ENCODE data around the gene LRRC51.
A peak's percentile ranks its signal among the peaks of the same experiment; 100 is the strongest.
"Not testable (repeated sequence)": the region's sequence is repeated elsewhere in the genome, so short reads cannot be mapped to it uniquely, and the experiment has no call there.

Gene LRRC51

DNA sequence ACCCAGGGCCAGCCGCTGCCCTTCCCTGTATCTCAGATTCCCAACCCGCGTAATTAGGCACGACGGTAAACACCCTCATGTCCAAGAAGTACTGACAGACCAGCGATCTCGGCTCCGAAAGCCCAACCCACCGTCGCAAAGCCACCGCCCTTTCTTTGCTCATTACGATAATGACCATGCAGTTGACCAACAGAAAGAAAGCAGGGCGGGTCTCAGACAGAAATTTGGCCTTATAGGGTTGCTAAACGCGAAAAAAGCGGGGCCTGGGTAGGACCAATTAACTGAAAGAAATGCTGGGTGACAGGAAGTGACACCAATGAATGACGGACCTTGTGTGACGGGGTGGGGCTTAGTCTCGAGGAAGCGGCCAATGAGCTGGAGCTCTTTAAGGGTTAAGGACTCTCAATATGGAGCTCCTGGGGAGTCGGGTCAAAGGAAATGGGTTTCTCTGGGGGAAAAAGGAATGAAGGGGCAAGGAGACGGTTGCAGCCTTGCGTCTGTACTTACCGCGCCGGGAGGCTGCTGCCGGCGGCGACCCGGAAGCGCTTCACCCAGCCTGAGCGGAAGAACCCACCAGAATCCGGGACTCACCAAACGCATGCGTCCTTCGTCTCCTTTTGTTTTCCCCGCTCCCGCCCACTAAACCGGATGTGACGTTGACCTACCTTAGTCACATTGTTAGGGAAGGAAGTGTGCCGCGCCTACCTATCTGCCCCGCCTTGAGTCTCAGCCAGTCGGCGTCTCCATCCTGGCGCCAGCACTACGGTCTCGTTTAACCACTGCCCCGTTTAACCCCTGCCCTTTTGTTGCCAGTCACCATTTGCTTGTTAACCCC lies 31.7 kb downstream of the LRRC51 start, which contains the start of gene ANAPC15:
Gene ANAPC15, minus strand, starts transcription at position 553 of the 835 bp plus-strand sequence. CDS start 1,419 bp downstream, outside the sequence.
- DNase-seq: peak; percentile 100

- DNase-seq: no peak
Measured at GRCh38 chr11:72112978-72113808, 32.5 kb downstream of the LRRC51 start.

GRCh38 chr11:72114570-72114969 lies 33.9 kb downstream of the LRRC51 start:
- no peak for DNase-seq

DNA sequence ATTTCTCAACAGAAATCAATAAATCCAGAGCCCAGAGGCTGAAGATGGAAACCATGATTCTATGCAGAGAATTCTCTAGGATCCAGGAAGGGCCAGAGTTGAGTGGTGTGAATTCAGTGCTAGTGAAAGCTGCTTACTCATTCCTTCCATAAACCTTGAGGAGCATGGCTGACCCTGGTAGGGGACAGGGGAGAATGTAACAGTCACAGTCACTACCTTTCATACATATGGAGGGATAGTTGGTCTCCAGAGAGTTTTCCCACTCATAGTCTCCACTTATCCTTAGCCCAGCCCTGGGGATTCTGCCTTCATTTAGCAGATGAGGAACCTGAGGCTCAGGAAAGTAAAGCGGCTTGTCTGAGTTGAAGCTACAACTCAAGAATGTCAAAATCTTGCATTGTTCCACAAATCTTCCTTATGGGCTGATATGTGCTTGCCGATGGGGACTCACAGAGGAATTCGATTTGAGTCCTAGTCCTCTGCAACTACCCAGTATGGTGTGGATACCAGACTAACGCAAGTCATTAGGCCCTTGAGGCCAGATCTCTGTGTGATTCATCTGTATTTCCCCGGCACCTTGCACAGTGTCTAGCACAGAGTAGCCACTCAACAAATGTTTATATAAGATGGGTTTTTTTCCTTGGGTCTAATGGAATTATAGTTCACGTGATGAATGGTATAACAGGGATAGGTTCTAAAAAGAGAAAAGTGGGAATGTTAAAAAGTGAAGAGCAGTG lies 35.5 kb downstream of the LRRC51 start:
- no peak for DNase-seq

GRCh38 chr11:72119198-72119597 lies 38.5 kb downstream of the LRRC51 start:
- peak; percentile 39 for DNase-seq

DNA sequence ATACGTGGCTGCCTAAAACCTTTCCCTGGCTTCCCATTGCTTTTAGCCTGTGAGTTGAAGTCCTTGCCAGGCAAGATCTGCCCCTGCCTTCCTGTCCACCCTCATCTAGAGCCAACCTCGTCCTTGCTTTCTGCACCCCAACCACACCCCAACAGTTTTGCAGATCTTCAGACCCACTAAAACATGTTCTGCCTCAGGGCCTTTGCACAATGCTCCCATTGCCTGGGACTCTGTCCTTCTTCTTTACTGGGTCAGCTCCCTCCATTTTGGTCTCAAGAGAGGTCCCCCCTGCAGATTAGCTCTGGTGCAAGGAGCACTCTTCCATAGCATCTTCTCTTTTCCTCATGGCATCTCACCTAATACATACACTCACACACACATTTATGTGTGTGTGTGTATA lies 40.3 kb downstream of the LRRC51 start:
- no peak for DNase-seq

DNA sequence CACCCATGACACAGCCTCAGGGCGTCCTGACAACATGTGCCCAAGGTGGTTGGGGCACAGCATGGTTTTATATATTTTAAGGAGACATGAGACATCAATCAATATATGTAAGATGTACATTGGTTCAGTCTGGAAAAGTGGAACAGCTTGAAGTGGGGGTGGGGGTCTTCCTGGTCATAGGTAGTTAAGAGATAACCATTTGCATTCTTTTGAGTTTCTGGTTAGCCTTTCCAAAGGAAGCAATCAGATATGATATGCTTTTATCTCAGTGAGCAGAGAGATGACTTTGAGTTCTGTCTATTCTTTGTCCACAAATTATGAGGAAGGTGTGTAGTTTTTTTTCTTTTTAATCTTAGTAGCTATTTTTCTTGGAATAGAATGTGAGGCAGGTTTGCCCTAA lies 42.0 kb downstream of the LRRC51 start:
- no peak for DNase-seq

GRCh38 chr11:72123117-72123653 lies 42.5 kb downstream of the LRRC51 start:
- DNase-seq: no peak

- no peak for DNase-seq
Measured at GRCh38 chr11:72124046-72124445, 43.4 kb downstream of the LRRC51 start.

DNA sequence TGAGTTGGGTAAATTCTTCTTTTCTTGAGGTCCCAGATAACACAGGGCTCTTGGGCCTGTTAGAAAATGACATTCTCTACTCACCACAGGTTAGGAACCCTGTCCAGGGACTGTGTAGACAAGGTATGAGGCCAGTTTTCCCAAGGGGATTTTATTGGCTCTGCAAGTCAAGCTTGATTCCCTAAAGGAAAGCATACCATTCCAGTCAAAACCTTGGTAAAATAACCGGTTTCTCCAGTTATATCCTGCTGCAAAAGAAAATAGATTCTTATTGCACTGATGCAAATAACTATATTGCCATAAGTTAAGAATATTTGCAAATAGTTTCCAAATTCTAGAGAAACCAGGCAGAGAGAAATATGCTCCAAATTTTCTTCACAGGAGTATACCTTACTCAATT lies 45.3 kb downstream of the LRRC51 start:
- no peak for DNase-seq

DNA sequence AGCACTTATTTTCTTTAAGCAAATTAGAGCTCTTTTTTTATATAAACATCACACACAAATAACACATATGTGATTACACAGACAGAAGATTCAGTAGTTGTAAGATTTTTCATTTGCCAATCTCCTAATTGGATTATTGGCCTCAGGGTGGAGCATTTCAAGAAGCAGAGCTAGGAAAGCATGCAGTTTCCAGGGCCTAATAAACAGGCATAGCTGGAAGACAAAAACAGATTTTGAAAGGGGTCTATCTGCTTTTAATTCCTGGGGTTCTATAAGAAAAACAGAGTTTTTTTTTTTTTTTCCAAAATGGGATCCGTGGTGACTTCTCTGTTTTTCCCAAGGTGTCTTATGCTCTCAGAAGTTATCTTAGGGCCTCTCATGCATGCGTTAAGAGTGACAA lies 47.3 kb downstream of the LRRC51 start:
- DNase-seq: no peak

- no peak for DNase-seq
Measured at GRCh38 chr11:72129381-72129780, 48.7 kb downstream of the LRRC51 start.

DNA sequence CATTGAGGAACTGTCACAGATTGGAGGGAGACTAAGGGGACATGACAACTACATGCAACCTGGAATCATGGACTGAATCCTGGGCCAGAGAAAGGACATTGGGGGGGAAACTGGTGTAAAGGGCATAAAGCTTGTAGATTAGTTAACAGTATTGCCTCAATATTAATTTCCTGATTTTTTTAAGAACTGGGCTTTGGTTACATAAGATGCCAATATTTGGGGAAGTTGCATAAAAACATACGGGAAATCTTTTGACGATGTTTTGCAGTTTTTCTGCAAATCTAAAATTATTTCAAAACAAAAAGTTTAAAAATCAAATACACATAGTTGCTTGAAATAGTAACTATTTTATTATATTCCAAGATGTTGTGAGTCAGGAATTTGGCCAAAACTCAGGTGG lies 52.0 kb downstream of the LRRC51 start:
- peak; percentile 34 for DNase-seq

GRCh38 chr11:72135473-72135872 lies 54.8 kb downstream of the LRRC51 start, which contains the start of gene FOLR3:
TSS of gene FOLR3 (plus strand) at chr11:72135725. CDS start at chr11:72135953, 228 bp downstream.
- not testable (repeated sequence) for DNase-seq

- DNase-seq: no peak
Measured at GRCh38 chr11:72135891-72136683, 55.4 kb downstream of the LRRC51 start.

DNA sequence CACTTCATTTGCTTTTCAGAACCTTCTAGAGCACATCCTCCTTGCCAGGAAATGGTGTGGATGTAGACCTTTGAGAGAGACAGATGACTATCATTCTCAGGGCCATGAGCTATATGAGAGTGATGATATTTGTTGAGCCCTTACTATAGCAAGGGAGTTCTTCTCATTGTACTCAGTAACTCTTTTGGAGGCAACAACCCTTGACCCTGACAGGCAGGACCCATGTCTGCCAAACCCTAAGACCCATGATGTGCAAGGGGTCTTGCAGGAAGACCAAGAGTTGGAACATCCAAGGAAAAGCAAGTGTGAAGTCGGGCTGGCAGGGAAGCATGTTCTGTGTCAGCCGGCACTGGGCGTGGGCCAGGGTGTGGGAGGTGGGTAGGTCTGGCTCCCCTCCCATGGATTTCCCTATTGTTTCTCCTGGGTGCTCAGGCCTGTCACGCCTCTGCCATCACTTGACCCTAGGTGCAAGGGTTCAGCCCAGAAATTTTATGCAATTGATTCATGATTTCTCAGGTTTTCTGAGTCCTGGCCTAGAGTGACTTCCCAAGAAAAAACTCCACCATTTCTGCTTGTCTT lies 56.1 kb downstream of the LRRC51 start:
- no peak for DNase-seq

GRCh38 chr11:72138821-72139390 lies 58.3 kb downstream of the LRRC51 start:
- no peak for DNase-seq

- DNase-seq: no peak
Measured at GRCh38 chr11:72139500-72139899, 58.9 kb downstream of the LRRC51 start.

- no peak for DNase-seq
Measured at GRCh38 chr11:72140661-72141060, 60.0 kb downstream of the LRRC51 start.

DNA sequence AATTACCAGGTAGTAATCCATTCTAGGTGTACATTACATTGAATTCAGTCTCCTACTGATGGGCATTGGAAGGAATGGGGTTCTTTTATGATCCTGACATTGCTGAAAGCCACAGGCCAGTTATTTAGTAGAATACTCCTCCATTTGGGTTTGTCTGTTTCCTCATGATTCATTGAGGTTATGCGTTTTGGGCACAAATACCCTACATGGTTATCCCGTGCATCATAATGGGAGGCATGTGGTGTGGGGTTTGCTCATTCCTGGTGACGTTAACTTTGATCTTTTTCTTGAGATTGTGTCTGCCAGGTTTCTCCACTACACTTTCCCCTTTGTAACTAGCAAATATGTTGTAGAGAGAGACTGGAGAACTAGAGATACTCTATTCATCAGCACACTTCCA lies 60.4 kb downstream of the LRRC51 start:
- peak; percentile 68 for DNase-seq

GRCh38 chr11:72142086-72142485 lies 61.4 kb downstream of the LRRC51 start:
- DNase-seq: not testable (repeated sequence)

Measured in MV-4-11 (cell line).